Renal cortical epithelial cell (primary cell): ENCODE measurements around the gene USP30. TPM values are rescaled to one million over a fixed set of nuclear protein-coding genes. Genes with fewer than 3 reads are reported as not detected.
A peak's percentile ranks its signal among the peaks of the same experiment; 100 is the strongest.
"Not testable (repeated sequence)": the region's sequence is repeated elsewhere in the genome, so short reads cannot be mapped to it uniquely, and the experiment has no call there.

Experiments
- DNase-seq: peaks from one replicate; pipeline ENCODE4 v3.0.0-alpha.2; 2011; ENCODE audit warnings: low read depth
- total RNA-seq: library from RNA; depleted of rRNA; stranded (reverse); fragments of >200 nt; gene quantifications from 2 replicates; pipeline ENCODE4 v1.2.3, GENCODE V29; 2014

Gene USP30
- total RNA-seq: 6.9 and 10.9 TPM in 2 replicates

GRCh38 chr12:109052414-109053323 is at the start of gene USP30:
Gene USP30 (plus strand): TSS chr12:109052576. CDS start chr12:109052679, 103 bp downstream.
- DNase-seq: peak; percentile 56

GRCh38 chr12:109004017-109004416 is 48.4 kb upstream of the USP30 start:
- no peak for DNase-seq

- DNase-seq: peak; percentile 6
Observed at GRCh38 chr12:109009766-109010165, 42.6 kb upstream of the USP30 start.

GRCh38 chr12:109010259-109010658 is 42.1 kb upstream of the USP30 start:
- DNase-seq: peak; percentile 22

- DNase-seq: no peak
Observed at GRCh38 chr12:109014984-109015765, 37.2 kb upstream of the USP30 start.

- DNase-seq: no peak
Observed at GRCh38 chr12:109016016-109016415, 36.4 kb upstream of the USP30 start.

GRCh38 chr12:109016978-109017377 is 35.4 kb upstream of the USP30 start:
- no peak for DNase-seq

- no peak for DNase-seq
Observed at GRCh38 chr12:109018296-109018695, 34.1 kb upstream of the USP30 start.

GRCh38 chr12:109020146-109020795 is 32.1 kb upstream of the USP30 start:
- no peak for DNase-seq

- DNase-seq: peak; percentile 62
Observed at GRCh38 chr12:109020796-109021380, 31.5 kb upstream of the USP30 start, which contains the start of gene SVOP. Gene SVOP (minus strand): TSS chr12:109021068. CDS start chr12:109020868, 200 bp downstream.

GRCh38 chr12:109027767-109028166 is 24.6 kb upstream of the USP30 start:
- no peak for DNase-seq

GRCh38 chr12:109028624-109029023 is 23.8 kb upstream of the USP30 start:
- peak; percentile 15 for DNase-seq

GRCh38 chr12:109029411-109029810 is 23.0 kb upstream of the USP30 start:
- no peak for DNase-seq

GRCh38 chr12:109033239-109034196 is 18.9 kb upstream of the USP30 start:
- no peak for DNase-seq

GRCh38 chr12:109036975-109037374 is 15.4 kb upstream of the USP30 start:
- no peak for DNase-seq

- no peak for DNase-seq
Observed at GRCh38 chr12:109044241-109044640, 8.1 kb upstream of the USP30 start.

- DNase-seq: peak; percentile 61
Observed at GRCh38 chr12:109047081-109047805, 5.1 kb upstream of the USP30 start.

GRCh38 chr12:109048706-109049105 is 3.7 kb upstream of the USP30 start:
- not testable (repeated sequence) for DNase-seq

GRCh38 chr12:109049794-109050193 is 2.6 kb upstream of the USP30 start:
- DNase-seq: not testable (repeated sequence)

GRCh38 chr12:109052097-109052413 is 321 bp upstream of the USP30 start:
- DNase-seq: no peak
